Measurements from ENCODE around the gene PGPEP1. TPM values are rescaled to one million over a fixed set of nuclear protein-coding genes. Genes with fewer than 3 reads are reported as not detected.
A peak's percentile ranks its signal among the peaks of the same experiment; 100 is the strongest.

Gene PGPEP1
- polyA plus RNA-seq, 3 donors from 2014 or later: 8.2 to 20.6 (median 17.5) TPM

DNA sequence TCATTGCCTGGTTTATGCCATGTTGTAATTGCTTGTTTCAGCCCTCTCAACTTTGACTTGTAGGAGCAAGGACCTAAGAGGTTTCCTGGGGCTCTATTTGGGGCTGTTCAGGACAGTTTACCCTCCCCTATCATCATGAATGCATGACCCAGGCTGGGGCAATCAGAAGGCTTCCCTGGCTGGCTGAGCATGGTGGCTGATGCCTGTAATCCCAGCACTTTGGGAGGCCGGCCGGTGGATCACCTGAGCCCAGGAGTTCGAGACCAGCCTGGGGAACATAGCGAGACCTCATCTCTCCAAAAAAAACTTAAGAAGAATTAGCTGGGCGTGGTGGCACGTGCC, 11.4 kb upstream of the PGPEP1 start:
- peak overlapping the region in 3 of 6 donors; percentile 15 to 34 (median 22) for H3K27ac Mint-ChIP-seq

DNA sequence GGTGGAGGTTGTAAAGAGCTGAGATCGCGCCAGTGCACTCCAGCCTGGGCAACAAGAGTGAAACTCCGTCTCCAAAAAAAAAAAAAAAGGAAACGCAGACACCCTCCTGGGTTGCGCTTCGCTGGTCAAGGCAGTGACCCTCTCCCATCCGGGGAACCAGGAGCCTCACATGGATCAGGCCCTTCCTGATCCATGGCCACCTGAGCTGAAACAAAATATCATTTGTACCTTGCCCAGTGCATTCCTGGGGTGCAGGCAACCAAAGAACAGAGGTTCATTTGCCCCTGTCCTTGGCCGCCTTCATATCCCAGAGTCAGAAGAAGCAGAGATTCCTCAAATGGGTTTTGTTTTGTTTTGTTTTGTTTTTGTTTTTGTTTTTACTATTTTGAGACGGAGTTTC, 9.5 kb upstream of the PGPEP1 start:
- no peak overlapping the region for H3K4me3 Mint-ChIP-seq
- H3K9me3 Mint-ChIP-seq: no peaks in the 10 kb centered on the region
- peaks cover 2 to 3% (median 2%) of the 10 kb centered on the region in 3 donors for H3K27me3 Mint-ChIP-seq (ENCODE audit: low read depth in 3 of 3)
- H3K27ac Mint-ChIP-seq: no peak overlapping the region
- H3K4me1 Mint-ChIP-seq: peaks cover 9 to 11% of the 10 kb centered on the region in 2 donors
- H3K36me3 Mint-ChIP-seq: no peaks in the 10 kb centered on the region
- DNase-seq: no peak

More for the DNA sequence above, 11.4 kb upstream of the PGPEP1 start:
- no peaks in the 10 kb centered on the region for H3K36me3 Mint-ChIP-seq
- no peak for DNase-seq
- H3K27me3 Mint-ChIP-seq (ENCODE audit: low read depth in 3 of 3): peaks cover 2 to 3% (median 2%) of the 10 kb centered on the region in 3 donors
- no peaks in the 10 kb centered on the region for H3K9me3 Mint-ChIP-seq
- H3K4me3 Mint-ChIP-seq: peak overlapping the region in 3 of 5 donors; percentile 57 to 71 (median 69)
- peaks cover 10 to 13% of the 10 kb centered on the region in 2 donors for H3K4me1 Mint-ChIP-seq

DNA sequence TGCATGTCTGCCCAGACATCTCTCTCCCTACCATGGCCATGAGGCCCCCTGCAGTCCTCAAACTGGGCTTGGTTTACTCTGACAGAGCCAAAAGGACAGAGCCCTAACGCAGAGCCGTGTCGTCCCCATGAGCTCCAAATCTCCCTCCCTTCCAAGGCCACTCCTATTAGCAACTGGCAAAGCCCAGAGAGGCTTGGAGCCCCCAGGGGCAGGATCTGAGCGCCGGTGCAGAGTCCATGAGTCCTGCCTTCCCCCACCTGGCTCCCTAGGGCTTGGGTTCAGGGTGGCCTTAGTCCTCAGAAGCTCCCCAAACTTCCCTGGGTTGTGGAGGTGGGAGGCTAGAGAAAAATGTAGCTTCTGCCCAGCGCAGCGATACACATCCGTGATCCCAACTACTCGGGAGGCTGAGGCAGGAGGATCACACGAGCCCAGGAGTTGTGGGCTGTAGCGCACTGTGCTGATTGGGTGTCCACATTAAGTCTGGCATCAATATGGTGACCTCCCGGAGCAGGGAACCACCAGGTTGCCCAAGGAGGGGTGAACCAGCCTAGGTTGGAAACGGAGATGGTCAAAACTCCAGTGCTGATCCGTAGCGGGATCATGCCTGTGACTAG, 7.4 kb upstream of the PGPEP1 start:
- Mint-ChIP-seq H3K4me1 (peaks cover 9 to 11% of the 10 kb centered on the region in 2 donors), H3K27me3 (ENCODE audit: low read depth in 3 of 3) (peaks cover 2 to 5% (median 2%) of the 10 kb centered on the region in 3 donors), H3K27ac (no peak overlapping the region), H3K4me3 (no peak overlapping the region), H3K9me3 (no peaks in the 10 kb centered on the region), H3K36me3 (no peaks in the 10 kb centered on the region)
- DNase-seq: no peak

DNA sequence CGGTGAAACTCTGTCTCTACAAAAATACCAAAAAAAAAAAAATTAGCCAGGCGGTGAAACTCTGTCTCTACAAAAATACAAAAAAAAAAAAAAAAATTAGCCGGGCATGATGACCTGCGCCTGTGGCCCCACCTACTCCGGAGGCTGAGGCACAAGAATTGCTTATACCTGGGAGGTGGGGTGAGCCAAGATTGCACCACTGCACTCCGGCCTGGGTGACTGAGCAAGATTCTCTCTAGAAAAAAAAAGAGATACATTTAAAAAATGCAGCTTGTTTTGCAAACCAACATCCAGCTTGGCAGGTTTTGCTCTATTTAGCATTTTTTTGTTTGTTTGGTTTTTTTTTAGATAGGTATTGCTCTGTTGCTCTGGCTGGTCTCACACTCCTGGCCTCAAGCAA, 6.7 kb upstream of the PGPEP1 start:
- H3K4me1 Mint-ChIP-seq: peaks cover 5% of the 10 kb centered on the region in 2 donors
- peaks cover 0 to 2% (median 0%) of the 10 kb centered on the region in 3 donors for H3K27me3 Mint-ChIP-seq (ENCODE audit: low read depth in 3 of 3)
- no peak for DNase-seq
- no peaks in the 10 kb centered on the region for H3K9me3 Mint-ChIP-seq
- H3K27ac Mint-ChIP-seq: no peak overlapping the region
- H3K36me3 Mint-ChIP-seq: no peaks in the 10 kb centered on the region
- H3K4me3 Mint-ChIP-seq: no peak overlapping the region

DNA sequence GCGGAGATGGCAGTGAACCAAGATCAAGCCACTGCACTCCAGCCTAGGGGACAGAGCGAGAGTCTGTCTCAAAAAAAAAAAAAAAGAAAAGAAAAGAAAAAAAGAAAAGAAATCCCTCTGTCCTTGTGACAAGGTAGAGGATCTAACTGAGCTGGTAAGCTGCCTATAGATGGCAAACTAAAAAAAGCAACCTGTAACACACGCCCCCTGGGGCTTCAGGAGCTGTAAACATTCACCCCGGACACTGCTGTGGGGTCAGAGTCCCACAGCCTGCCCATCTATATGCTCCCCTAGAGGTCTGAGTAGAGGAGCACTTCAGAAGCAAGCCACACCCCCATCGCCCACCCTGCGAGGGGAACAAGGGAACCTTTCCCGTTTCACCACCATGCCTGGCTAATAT, 4.3 kb upstream of the PGPEP1 start:
- H3K36me3 Mint-ChIP-seq: no peaks in the 10 kb centered on the region
- H3K9me3 Mint-ChIP-seq: no peaks in the 10 kb centered on the region
- DNase-seq: no peak
- H3K27ac Mint-ChIP-seq: no peak overlapping the region
- H3K4me1 Mint-ChIP-seq: peaks cover 8 to 10% of the 10 kb centered on the region in 2 donors
- no peak overlapping the region for H3K4me3 Mint-ChIP-seq
- peaks cover 0 to 2% (median 1%) of the 10 kb centered on the region in 3 donors for H3K27me3 Mint-ChIP-seq (ENCODE audit: low read depth in 3 of 3)

DNA sequence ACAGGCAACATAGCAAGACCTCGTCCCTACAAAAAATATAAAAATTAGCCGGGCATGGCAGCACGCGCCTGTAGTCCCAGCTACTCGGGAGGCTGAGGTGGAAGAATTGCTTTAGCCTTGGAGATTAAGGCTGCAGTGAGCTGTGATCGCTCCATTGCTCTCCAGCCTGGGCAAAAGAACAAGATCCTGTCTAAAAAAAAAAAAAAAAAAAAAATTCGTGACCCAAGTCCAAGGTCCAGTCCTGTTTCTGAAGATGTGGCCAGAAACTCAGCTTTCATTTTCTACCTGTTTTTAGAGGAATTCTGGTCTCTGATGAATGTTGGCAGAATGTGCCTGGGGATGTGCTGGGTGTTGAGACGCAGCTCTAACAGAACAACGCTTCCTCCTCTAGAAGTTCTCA, 1.9 kb upstream of the PGPEP1 start:
- no peaks in the 10 kb centered on the region for H3K9me3 Mint-ChIP-seq
- no peak for DNase-seq
- peak overlapping the region in 2 of 6 donors; percentile 16 to 17 for H3K27ac Mint-ChIP-seq
- H3K36me3 Mint-ChIP-seq: no peaks in the 10 kb centered on the region
- peaks cover 0 to 3% (median 2%) of the 10 kb centered on the region in 3 donors for H3K27me3 Mint-ChIP-seq (ENCODE audit: low read depth in 3 of 3)
- H3K4me1 Mint-ChIP-seq: peaks cover 23 to 25% of the 10 kb centered on the region in 2 donors
- peak overlapping the region in 4 of 5 donors; percentile 29 to 63 (median 46) for H3K4me3 Mint-ChIP-seq

DNA sequence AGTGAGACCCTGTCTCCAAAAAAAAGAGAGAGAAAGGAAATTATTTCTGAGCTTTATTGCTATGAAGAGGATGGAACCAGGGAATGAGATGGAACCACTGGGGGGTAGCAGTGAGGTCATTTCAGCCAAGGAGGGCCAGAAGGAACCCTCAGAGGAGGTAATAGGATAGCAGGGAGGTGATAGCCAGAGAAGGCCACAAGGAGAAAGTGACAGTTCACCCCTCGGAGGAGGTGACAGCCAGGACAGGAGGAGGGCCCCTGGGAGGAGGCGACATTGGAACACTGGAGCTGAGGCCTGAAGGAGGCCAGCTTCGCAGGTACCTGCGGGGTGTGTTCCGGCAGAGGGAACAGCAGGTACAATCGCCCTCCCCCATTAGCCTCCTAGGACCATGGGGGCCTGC, 675 bp upstream of the PGPEP1 start:
- Mint-ChIP-seq H3K4me1 (peaks cover 23 to 25% of the 10 kb centered on the region in 2 donors), H3K27me3 (ENCODE audit: low read depth in 3 of 3) (peaks cover 0 to 3% (median 2%) of the 10 kb centered on the region in 3 donors), H3K4me3 (peak overlapping the region; percentile 87 to 97 (median 92)), H3K36me3 (peaks cover 0 to 6% (median 5%) of the 10 kb centered on the region in 3 donors), H3K27ac (peak overlapping the region; percentile 69 to 94 (median 86)), H3K9me3 (no peaks in the 10 kb centered on the region)
- peak in 2 of 3 donors; percentile 22 to 28 for DNase-seq

DNA sequence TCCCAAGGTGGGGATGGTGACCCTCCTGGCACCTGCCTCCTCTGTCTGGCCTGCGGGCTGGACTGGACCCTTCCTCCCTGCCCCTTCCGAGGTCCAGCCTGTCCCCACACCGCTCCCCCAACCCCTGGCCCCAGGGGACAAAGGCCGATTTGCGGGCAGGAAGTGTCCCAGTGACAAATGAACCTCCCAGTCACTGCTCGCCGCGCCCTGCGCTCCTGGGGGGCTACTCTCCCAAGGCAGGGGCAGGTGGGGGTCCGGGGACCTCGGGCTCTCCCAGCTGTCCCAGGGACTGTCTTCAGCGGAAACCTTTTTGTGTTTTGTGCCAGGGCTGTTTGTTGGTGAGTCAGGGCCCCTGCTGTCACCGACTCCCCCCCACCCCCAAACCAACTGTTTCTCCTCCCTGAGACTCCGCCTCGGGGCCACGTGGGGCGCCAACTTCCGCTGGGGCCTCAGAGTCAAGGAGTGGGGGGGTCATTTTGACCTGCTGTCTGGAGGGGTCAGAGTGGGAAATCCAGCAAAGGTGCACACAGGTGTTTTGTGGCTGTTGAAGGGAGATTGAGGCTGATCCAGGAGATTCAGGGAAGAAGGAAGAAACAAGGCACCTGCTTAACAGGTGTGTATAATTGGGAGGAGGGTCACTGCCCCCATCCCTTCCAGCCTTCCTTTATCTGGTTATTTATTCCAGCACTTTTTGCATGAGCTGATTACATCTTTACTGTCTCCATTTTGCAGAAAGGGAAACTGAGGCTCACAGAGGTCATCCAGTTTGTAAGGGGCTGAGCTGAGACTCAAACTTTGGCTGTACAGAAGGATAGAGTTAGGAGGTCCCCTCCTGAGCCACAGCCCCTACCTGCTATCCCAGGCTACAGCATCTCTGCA, 831 bp downstream of the PGPEP1 start:
- Mint-ChIP-seq H3K4me3 (peak overlapping the region; percentile 87 to 97 (median 92)), H3K9me3 (no peaks in the 10 kb centered on the region), H3K4me1 (peaks cover 29 to 31% of the 10 kb centered on the region in 2 donors), H3K27me3 (ENCODE audit: low read depth in 3 of 3) (peaks cover 0 to 3% (median 2%) of the 10 kb centered on the region in 3 donors), H3K36me3 (peaks cover under 1 to 9% (median 9%) of the 10 kb centered on the region in 3 donors), H3K27ac (peak overlapping the region; percentile 73 to 93 (median 90))
- peak; percentile 50 to 59 (median 55) for DNase-seq

DNA sequence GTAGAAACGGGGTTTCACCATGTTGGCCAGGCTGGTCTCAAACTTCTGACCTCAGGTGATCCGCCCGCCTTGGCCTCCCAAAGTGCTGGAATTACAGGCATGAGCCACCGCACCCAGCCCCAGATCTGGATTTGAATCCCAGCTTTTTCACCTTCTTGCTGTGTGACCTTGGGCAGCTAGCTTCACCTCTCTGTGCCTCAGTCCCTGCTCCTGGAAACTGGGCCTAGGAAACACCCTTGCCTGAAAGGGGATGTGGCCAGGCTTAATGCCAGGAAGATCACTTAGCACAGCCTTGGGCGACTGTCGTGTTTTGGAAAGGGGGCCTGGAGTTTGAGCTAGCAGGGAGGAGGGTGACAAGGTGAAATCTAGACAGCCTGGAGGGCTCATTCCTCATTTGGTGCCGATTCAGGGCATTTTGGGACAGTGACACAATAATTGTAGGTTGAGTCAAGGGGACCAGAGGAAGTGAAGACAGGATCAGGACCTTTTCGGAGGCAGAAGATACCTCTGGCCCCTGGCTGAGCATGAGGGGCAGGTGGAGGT, 1.8 kb downstream of the PGPEP1 start:
- Mint-ChIP-seq H3K4me3 (peak overlapping the region; percentile 26 to 97 (median 90)), H3K27ac (peak overlapping the region; percentile 24 to 87 (median 52)), H3K36me3 (peaks cover 4 to 13% (median 12%) of the 10 kb centered on the region in 3 donors)

DNA sequence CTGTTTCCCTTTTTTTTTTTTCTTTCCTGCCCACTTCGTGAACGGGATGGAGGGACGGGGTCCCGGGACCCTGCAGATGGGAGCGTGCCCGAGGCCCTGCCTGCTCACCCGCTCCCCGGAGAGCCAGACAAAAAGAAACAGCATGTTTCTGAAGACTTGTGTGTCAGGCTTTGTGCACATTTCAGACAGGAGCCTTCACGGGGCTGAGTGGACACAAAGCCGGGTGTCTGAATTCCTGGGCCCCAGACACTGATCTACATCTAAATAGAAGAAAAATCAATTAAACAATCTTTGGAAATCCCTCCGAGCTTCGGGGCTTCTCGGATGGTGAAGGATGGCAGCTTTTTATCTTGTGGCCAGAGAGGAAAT, 4.2 kb downstream of the PGPEP1 start:
- peaks cover 4 to 25% (median 16%) of the 10 kb centered on the region in 3 donors for H3K36me3 Mint-ChIP-seq
- no peak overlapping the region for H3K4me3 Mint-ChIP-seq

More for the DNA sequence above, 1.8 kb downstream of the PGPEP1 start:
- H3K9me3 Mint-ChIP-seq: no peaks in the 10 kb centered on the region
- H3K4me1 Mint-ChIP-seq: peaks cover 33 to 35% of the 10 kb centered on the region in 2 donors
- no peak for DNase-seq
- peaks cover 0 to 3% (median 2%) of the 10 kb centered on the region in 3 donors for H3K27me3 Mint-ChIP-seq (ENCODE audit: low read depth in 3 of 3)

DNA sequence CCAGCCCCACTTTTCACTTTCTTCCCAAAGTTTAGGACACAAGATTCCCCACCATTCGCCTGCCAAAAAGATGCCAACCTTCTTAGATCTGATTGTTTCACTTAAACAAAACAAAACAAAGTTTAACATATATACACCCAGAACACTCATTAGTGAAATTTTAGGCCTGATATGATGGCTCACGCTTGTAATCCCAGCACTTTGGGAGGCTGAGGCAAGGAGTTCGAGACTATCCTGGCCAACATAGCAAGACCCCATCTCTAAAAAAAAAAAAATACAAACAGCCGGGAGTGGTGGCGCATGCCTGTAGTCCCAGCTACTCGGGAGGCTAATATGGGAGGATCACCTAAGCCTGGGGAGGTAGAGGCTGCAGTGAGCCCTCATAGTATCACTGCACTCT, 4.9 kb downstream of the PGPEP1 start:
- Mint-ChIP-seq H3K27ac (no peak overlapping the region), H3K9me3 (no peaks in the 10 kb centered on the region), H3K4me3 (no peak overlapping the region), H3K4me1 (peaks cover 31 to 37% of the 10 kb centered on the region in 2 donors), H3K36me3 (peaks cover 6 to 27% (median 18%) of the 10 kb centered on the region in 3 donors), H3K27me3 (ENCODE audit: low read depth in 3 of 3) (peaks cover 0 to 2% (median 2%) of the 10 kb centered on the region in 3 donors)
- no peak for DNase-seq

More for the DNA sequence above, 4.2 kb downstream of the PGPEP1 start:
- Mint-ChIP-seq H3K9me3 (no peaks in the 10 kb centered on the region), H3K27me3 (ENCODE audit: low read depth in 3 of 3) (peaks cover 0 to 2% (median 2%) of the 10 kb centered on the region in 3 donors), H3K4me1 (peaks cover 35 to 40% of the 10 kb centered on the region in 2 donors), H3K27ac (peak overlapping the region in 1 of 6 donors; percentile 34)
- DNase-seq: no peak

DNA sequence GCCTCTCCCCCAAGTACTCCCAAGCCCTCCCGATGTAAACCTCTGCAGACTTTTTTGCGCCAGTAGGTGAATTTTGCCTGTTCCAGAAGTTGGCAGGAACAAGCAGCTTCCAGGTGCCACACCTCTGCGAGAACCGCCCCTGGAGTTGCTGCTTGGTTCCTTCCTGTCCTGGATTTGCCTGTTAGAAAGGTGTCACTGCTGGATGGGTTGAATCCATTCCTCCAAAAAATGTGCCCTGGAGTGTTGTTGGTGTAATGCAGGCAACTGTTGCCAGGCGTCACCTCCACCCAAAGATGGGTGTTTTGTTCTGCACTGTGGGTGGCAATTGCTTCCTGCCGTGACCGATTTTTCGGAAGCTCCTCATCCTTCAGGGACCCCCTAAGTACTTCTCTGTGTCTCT, 5.7 kb downstream of the PGPEP1 start:
- Mint-ChIP-seq H3K4me1 (peaks cover 30 to 37% of the 10 kb centered on the region in 2 donors), H3K27ac (peak overlapping the region; percentile 19 to 84 (median 66)), H3K9me3 (no peaks in the 10 kb centered on the region)

DNA sequence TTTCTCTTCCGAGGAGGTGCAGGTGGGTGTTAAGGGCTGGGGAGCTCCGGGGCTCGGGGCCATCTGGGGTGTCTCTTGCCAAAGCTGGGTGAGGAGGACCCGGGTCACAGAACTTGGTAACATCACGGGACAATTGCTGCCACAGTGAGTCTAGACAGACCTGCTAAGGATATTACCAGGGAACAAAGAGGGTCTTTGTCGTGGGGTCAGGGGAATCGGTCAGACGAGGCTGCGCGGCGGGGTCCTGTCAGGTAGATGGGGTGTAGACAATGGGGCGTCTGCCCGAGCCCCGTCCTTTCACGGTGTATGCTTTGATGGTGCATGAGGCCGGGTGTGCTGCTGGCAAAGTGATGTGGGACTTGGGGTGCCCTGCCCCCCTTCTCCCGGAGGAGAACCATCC, 7.8 kb downstream of the PGPEP1 start:
- Mint-ChIP-seq H3K4me3 (no peak overlapping the region), H3K4me1 (peaks cover 15 to 24% of the 10 kb centered on the region in 2 donors), H3K27ac (peak overlapping the region in 1 of 6 donors; percentile 28), H3K36me3 (peaks cover 9 to 32% (median 20%) of the 10 kb centered on the region in 3 donors), H3K9me3 (no peaks in the 10 kb centered on the region), H3K27me3 (ENCODE audit: low read depth in 3 of 3) (peaks cover 0 to 2% (median 0%) of the 10 kb centered on the region in 3 donors)
- no peak for DNase-seq

More for the DNA sequence above, 5.7 kb downstream of the PGPEP1 start:
- peak overlapping the region in 3 of 5 donors; percentile 0 to 40 (median 17) for H3K4me3 Mint-ChIP-seq
- peak in 1 of 3 donors; percentile 9 for DNase-seq
- H3K27me3 Mint-ChIP-seq (ENCODE audit: low read depth in 3 of 3): peaks cover 0 to 2% (median 2%) of the 10 kb centered on the region in 3 donors
- H3K36me3 Mint-ChIP-seq: peaks cover 9 to 29% (median 20%) of the 10 kb centered on the region in 3 donors
